SU-DHL-6 (cell line): Measurements from ENCODE around the gene KLHL25.

ENCODE experiments used
- EZH2phosphoT487 ChIP-seq: fragments of 200-600 bp; sonication (generic), shearing (Covaris generic); conservative IDR thresholded peaks from 2 replicates; pipeline ENCODE4 v1.6.1; 2018; ENCODE audit warnings: mild to moderate bottlenecking, antibody characterized with exemption, low read length, moderate library complexity, mixed read lengths
- TF ChIP-seq, protein P1 (sequence below): fragments of 200-600 bp; sonication (generic); IDR thresholded peaks from one replicate; pipeline ENCODE4 v1.5.1; 2017; ENCODE audit warnings: antibody characterized with exemption, mild to moderate bottlenecking, low read length, moderate library complexity; ENCODE audit not compliant: insufficient read depth, poor library complexity, severe bottlenecking

DNA sequence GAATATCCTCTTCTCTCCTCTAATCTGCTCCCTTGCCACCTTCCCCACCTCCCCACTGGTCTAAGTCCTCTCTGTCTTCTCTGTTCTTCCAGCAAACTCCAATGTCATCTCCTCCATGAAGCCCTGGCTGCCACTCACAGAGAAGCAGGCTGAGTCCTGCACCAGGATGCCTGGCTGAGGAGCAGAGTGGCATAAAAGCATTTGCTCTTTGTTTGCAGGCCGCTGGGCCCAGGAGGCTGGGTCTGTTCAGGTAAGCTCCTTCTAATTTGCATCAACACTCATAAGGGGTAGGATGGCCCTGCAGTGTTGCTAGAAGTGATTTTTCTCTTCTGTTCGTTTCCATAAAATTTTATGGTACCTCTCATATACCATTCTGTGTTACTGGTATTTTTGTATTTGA is 43.2 kb upstream of the KLHL25 start:
- TF ChIP-seq, protein P1, sequence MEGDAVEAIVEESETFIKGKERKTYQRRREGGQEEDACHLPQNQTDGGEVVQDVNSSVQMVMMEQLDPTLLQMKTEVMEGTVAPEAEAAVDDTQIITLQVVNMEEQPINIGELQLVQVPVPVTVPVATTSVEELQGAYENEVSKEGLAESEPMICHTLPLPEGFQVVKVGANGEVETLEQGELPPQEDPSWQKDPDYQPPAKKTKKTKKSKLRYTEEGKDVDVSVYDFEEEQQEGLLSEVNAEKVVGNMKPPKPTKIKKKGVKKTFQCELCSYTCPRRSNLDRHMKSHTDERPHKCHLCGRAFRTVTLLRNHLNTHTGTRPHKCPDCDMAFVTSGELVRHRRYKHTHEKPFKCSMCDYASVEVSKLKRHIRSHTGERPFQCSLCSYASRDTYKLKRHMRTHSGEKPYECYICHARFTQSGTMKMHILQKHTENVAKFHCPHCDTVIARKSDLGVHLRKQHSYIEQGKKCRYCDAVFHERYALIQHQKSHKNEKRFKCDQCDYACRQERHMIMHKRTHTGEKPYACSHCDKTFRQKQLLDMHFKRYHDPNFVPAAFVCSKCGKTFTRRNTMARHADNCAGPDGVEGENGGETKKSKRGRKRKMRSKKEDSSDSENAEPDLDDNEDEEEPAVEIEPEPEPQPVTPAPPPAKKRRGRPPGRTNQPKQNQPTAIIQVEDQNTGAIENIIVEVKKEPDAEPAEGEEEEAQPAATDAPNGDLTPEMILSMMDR, result no peak
- TF ChIP-seq EZH2phosphoT487, result no peak
